GM20431 (cell line): ENCODE data around the gene MST1.

Experiments
- in situ Hi-C: fragments of 300-500 bp; cut with MseI, MboI; formaldehyde crosslinking; loops from one replicate; pipeline ENCODE4 v1.15.0; 2020; ENCODE audit warnings: low sequenced_read_pairs; ENCODE audit not compliant: unreplicated experiment

The MST1 gene

DNA sequence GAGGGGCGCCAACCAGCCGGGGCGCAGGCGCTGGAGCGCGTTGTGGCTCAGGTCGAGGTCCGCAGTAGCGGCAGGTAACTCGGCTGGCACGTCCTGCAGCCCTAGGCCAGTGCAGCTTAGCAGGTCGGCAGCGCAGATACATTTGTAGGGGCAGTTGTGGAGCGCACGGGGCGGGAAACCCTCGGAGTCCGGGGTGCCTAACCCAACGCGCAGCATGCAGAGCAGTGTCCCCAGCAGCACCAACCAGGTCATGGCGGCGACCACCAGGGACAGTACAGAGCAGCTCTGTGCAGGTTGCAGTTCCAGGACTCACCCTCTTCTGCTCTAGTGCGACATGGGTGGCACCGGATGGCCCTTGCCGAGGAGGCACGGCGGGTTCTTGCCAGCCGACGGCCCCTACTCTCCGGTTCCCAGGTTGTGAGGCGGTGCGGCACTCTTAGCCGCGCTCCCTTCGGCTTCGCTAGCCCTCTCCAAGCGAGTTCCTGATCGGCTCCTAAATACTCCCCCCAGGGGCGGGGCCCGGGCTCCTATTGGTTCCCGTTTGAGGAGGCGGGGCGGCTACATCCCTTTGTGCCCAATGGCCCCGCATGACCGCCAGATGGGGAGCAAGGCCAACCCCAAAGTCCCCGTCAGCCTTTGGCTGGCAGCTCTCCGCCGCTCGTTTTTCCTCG, 30.1 kb upstream of the MST1 start, which contains the start of gene AMIGO3:
Gene AMIGO3 (minus strand): TSS at position 471 of the 671 bp plus-strand sequence. CDS start 219 bp downstream, at position 252.
- in situ Hi-C loops: no loop called here

GRCh38 chr3:49718858-49719213, 29.6 kb upstream of the MST1 start:
- in situ Hi-C loops: no loop called here

DNA sequence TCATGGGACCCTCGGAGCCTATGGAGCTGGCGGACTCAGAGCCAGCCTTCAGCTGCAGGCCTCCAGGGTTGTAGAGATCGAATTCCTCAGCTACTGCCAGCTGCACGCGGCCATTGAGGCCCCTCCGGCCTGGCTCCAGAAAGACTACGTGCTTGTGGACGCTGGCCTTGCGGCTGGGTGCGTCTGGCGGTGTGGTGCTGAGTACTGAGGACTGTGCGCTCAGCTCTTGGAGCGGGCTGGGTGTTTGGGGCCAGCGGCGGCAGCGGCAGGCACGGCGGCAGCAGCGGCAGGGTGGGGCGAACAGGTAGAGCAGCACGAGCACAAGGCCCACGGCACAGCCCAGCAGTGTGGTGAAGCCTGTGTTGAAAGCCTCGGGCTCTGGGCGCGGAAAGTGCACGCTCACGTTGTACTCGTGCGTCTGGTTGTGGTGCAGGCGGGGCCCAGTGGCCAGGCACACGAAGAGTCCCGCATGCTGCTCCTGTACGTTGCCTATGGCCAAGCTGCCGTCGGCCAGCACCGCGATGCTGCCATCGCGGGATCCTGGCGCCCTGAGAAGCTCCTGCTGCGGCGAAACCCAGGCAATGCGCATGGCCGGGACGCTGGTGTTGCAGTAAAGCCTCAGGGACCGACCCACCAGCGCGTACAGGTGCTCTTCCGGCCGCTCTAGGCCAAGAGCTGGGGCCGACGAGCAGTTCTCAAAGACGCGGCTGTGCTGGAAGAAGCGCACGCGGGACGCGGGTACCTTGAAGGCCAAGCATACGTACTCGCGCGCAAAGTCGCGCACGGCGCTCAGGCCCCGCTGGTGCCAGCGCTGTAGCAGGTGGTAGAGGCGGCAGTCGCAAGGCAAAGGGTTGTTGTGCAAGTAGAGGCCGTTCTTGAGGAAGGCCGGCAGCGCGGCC, 28.9 kb upstream of the MST1 start:
- in situ Hi-C loops: no loop called here

DNA sequence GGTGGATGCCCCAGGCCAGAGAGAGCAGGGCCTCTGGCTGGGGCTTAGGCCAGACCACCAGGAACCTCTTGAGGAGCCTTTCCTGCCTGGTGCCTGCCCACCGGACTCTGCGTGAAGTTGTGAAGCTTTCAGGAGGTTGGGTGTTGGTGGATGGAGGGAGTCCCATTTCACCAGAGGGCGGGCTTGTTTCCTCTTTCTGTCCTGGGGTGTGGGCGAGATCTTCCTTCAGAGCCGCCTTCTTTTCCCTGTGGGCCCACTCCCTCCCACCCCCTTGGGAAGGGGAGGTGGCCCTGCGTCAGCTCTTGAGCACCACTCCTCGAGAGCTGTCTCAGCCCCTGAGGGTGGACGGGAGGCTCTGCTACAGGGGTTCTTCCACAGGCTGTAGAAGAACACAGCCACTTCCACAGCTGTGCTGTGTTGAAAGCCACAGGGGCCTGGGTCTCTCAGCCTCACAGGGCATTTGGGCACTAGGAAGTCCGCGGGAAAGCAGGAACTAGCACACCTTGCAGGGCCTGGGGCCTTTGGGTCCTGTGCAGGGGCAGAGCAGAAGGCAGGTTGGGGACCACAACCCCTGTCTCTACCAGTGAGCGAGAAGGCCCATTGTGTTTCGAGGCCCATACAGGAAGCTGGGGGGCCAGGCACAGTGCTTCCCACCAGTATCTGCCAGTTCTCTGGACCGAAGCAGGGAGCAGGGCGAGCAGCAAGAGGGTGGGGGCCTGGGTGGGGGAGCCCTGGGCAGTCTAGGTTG, 28.1 kb upstream of the MST1 start:
- in situ Hi-C loops: no loop called here

DNA sequence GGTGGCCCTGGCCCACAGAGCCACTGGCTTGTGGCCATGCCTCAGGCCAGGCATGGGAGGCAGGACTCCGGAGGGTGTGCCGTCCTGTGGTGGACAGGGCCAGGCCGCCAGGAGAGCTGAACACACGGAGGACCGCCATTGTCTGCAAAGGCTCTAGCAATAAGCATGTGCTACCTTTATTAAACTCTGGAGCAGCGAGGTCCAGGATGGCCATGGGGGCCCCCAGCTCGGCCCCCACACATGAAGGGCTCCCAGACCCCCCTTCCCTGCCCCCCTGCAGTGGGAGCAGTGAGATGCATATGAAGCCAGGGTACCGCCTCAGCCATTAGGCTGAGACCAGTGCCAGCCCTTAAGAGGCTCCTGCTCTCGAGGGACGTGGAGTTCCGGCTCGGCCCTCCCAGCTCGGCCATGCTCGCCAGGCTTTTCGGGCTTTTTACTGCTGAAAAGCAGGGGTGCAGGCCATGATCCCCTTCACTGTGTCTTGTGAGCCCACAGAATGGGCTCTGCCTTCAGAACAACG, 27.5 kb upstream of the MST1 start:
- in situ Hi-C loops: no loop called here

DNA sequence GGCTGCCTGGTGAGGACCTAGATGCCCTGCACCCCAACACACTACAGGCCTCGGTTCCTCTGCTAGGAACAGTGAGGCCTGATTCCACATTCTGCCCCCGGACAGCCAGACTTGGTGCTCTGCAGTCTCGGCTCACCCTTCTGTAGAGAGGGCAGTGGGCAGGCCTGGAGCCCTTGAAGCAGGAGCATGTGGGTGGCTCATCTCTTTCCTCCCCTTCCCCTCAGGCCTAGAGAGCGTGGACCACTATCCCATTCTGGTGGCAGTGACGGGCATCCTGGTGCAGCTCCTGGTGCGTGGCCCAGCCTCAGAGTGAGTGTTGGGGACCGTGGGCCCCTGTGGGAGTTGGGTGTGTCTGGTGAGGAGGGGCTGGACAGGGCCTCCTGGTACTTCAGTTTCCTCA, 26.9 kb upstream of the MST1 start:
- in situ Hi-C loops: no loop called here

DNA sequence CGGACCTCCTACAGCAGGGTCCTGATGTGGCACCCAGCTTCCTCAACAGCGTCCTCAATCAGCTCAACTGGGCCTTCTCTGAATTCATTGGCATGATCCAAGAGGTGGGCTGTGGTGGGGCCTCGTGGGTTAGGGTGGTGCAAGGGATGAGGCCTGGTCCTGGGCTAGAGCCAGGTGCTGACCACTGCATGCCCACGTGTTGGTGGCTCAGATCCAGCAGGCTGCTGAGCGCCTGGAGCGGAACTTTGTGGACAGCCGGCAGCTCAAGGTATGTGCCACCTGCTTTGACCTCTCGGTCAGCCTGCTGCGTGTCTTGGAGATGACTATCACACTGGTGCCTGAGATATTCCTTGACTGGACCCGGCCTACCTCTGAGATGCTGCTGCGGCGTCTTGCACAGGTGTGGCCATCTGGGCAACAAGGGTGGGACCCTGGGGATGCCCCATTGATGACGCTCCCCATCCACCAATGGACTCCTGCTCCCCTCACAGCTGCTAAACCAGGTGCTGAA, 26.4 kb upstream of the MST1 start:
- in situ Hi-C loops: no loop called here

DNA sequence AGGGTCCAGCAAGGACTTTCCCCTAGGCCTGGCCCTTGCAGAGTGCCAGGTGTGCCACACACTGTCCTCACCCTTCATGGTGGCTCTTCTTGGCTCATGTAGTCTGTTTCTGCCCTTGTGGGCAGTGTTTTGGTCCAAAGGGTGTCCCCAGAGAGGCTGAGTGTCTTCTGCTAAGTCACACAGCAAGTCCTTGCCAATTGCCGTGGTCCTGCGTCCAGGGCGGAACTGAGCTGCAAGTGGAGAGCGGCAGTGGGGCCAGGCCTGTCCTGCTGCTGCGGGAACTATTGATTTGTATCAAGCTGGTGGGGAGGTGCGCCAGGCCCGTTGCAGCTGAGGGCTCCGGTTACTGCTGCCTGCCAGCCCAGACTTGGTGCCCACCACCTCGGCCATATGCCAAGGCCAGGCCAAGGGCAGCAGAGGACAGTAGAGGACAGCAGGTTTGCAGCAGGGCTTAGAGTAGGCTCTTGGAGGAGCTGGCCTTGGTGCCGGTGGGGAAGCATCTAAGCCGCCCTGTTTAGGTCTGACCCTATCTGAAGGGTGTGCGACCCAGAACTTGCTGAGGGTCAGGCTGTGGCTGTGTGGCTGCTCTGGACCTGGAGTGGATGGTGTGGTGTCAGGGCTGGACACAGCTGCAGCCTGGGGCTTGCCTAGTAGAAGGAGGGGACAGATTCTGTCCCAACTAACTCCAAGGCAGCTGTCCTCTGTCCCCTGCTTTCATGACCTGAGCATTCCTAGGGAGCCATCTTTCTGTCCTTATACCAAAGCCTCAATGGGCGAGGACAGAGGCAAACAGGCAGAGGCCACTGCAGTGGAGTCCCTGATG, 25.7 kb upstream of the MST1 start:
- in situ Hi-C loops: no loop called here

DNA sequence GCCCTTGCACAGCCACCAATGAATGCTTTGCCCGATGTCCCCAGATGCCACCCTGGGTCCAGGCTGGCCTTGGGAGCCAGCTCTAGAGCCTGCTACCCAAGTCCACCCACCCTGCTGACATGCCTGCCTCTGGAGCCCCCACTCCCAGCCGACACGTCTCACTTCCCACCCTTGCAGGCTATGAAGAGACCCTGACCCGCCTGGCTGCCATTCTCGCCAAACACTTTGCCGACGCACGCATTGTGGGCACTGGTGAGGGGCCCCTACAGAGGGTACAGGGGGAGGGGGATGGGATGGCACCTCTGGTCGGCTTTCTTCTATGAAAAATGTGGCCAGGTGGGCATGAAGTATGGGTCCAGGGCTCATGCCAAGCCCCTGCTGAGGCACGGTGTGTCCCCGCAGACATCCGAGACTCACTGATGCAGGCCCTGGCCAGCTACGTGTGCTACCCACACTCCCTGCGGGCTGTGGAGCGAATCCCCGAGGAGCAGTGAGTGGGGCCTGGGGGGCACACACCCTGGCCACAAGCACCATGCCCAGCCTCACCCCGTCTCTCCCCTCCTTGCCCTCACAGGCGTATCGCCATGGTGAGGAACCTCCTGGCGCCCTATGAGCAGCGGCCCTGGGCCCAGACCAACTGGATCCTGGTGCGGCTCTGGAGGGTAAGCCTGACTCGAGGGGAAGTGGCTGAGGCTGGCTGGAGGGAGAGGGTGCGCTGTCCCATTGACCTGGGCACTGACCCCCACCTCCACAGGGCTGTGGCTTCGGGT, 24.2 kb upstream of the MST1 start:
- in situ Hi-C loops: no loop called here

- in situ Hi-C loops: no loop called here
These were observed 23.5 kb upstream of the MST1 start for GRCh38 chr3:49712631-49713317.

- in situ Hi-C loops: no loop called here
These were observed 22.9 kb upstream of the MST1 start for GRCh38 chr3:49712166-49712565.

- in situ Hi-C loops: no loop called here
These were observed 22.2 kb upstream of the MST1 start for GRCh38 chr3:49711489-49711888.

DNA sequence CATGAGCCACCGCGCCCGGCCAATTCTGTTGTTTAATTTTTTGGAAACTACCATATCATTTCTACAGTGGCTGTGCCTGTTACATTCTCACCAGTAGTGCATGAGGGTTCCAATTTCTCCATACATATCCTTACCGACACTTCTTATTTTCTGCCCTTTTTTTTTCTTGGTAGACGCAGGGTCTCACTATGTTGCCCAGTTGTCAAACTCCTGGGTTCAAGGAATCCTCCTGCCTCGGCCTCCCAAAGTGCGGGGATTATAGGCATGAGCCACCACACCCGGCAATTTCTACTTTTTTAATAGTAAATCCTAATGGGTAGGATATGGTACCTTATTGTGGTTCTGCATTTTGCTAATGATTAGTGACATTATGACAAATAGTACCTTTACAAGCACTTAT, 20.6 kb upstream of the MST1 start:
- in situ Hi-C loops: no loop called here

GRCh38 chr3:49707113-49707480, 17.8 kb upstream of the MST1 start:
- in situ Hi-C loops: no loop called here

GRCh38 chr3:49706456-49707112, 17.3 kb upstream of the MST1 start:
- in situ Hi-C loops: no loop called here

GRCh38 chr3:49705390-49705960, 16.2 kb upstream of the MST1 start:
- in situ Hi-C loops: no loop called here

- in situ Hi-C loops: no loop called here
These were observed 15.4 kb upstream of the MST1 start for GRCh38 chr3:49704629-49705028.

- in situ Hi-C loops: no loop called here
These were observed 14.7 kb upstream of the MST1 start for GRCh38 chr3:49703956-49704355.
